Neural cell (in vitro differentiated cells): ENCODE measurements around the gene PGAM2.

ENCODE experiments used
- CTCF ChIP-seq: fragments of 450-650 bp; IDR thresholded peaks from 2 replicates; pipeline ENCODE4 v1.5.1; 2014; ENCODE audit warnings: antibody characterized with exemption, mild to moderate bottlenecking, moderate library complexity; ENCODE audit not compliant: poor library complexity, severe bottlenecking
- POLR2AphosphoS5 ChIP-seq: IDR thresholded peaks from 2 replicates; pipeline ENCODE4 v1.6.1; 2012

GRCh38 chr7:44060948-44061644 is 4.3 kb downstream of the PGAM2 start:
- TF ChIP-seq POLR2AphosphoS5 (no peak), CTCF (no peak)
